Astrocyte (in vitro differentiated cells and primary cell): ENCODE data around the gene PDE6G. TPM values are rescaled to one million over a fixed set of nuclear protein-coding genes. Genes with fewer than 3 reads are reported as not detected.

ENCODE experiments used
- DNase-seq: peaks from one replicate; pipeline ENCODE4 v3.0.0-alpha.2; 2010; ENCODE audit warnings: low read depth
- FAIRE-seq: peaks from 2 replicates; lab custom pipeline; 2011; peaks lifted over from hg19 to GRCh38; lab: Jason Lieb, UNC
- H2AFZ ChIP-seq: 2 replicates; pipeline ENCODE4 v1.6.0; 2012; ENCODE audit warnings: low read depth, low read length, inconsistent platforms
- H3K27ac ChIP-seq: 2 replicates; pipeline ENCODE4 v1.5.1; 2011; ENCODE audit warnings: low read depth, low read length, inconsistent platforms
- H3K27me3 ChIP-seq: 2 replicates; pipeline ENCODE4 v1.6.0; 2011; ENCODE audit warnings: low read length, inconsistent platforms; ENCODE audit not compliant: insufficient read depth
- H3K36me3 ChIP-seq: 2 replicates; pipeline ENCODE4 v1.5.1; 2011; ENCODE audit warnings: low read length, inconsistent platforms; ENCODE audit not compliant: insufficient read depth
- H3K4me1 ChIP-seq: 2 replicates; pipeline ENCODE4 v1.5.1; 2011; ENCODE audit warnings: low read length, inconsistent platforms; ENCODE audit not compliant: insufficient read depth
- H3K4me2 ChIP-seq: 2 replicates; pipeline ENCODE4 v1.6.0; 2012; ENCODE audit warnings: low read length, inconsistent platforms
- H3K4me3 ChIP-seq: 2 replicates; pipeline ENCODE4 v1.5.1; 2011; ENCODE audit warnings: low read depth, mild to moderate bottlenecking, low read length, inconsistent platforms; ENCODE audit not compliant: insufficient read depth
- H3K79me2 ChIP-seq: 2 replicates; pipeline ENCODE4 v1.6.0; 2012; ENCODE audit warnings: mild to moderate bottlenecking, low read length, inconsistent platforms; ENCODE audit not compliant: insufficient read depth
- H3K9ac ChIP-seq: 2 replicates; pipeline ENCODE4 v1.6.0; 2012; ENCODE audit warnings: mild to moderate bottlenecking, low read length, inconsistent platforms
- H3K9me3 ChIP-seq: 2 replicates; pipeline ENCODE4 v1.5.1; 2012; ENCODE audit warnings: low read depth, mild to moderate bottlenecking, low read length, inconsistent platforms; ENCODE audit not compliant: insufficient read depth
- H4K20me1 ChIP-seq: 2 replicates; pipeline ENCODE4 v1.6.0; 2012; ENCODE audit warnings: low read length, inconsistent platforms; ENCODE audit not compliant: insufficient read depth
- H3K27ac Mint-ChIP-seq: one replicate; pipeline ENCODE4 v1.8.0; 2021; ENCODE audit warnings: mild to moderate bottlenecking, mixed read lengths; ENCODE audit not compliant: unreplicated experiment
- H3K27me3 Mint-ChIP-seq: one replicate; pipeline ENCODE4 v1.8.0; 2021; ENCODE audit warnings: low read depth, mixed read lengths; ENCODE audit not compliant: unreplicated experiment
- H3K36me3 Mint-ChIP-seq: one replicate; pipeline ENCODE4 v1.8.0; 2021; ENCODE audit warnings: low read depth, mixed read lengths; ENCODE audit not compliant: unreplicated experiment
- H3K4me1 Mint-ChIP-seq: one replicate; pipeline ENCODE4 v1.8.0; 2021; ENCODE audit warnings: low read depth, mixed read lengths; ENCODE audit not compliant: unreplicated experiment
- H3K4me3 Mint-ChIP-seq: one replicate; pipeline ENCODE4 v1.8.0; 2021; ENCODE audit warnings: mild to moderate bottlenecking, moderate library complexity, mixed read lengths; ENCODE audit not compliant: unreplicated experiment
- H3K9me3 Mint-ChIP-seq: one replicate; pipeline ENCODE4 v1.8.0; 2021; ENCODE audit warnings: mild to moderate bottlenecking, mixed read lengths; ENCODE audit not compliant: unreplicated experiment
- CTCF ChIP-seq: IDR thresholded peaks from 2 replicates; pipeline ENCODE4 v1.5.1; 2011; ENCODE audit warnings: low read depth, mild to moderate bottlenecking, inconsistent platforms, low read length, moderate library complexity; ENCODE audit not compliant: insufficient read depth
- EZH2 ChIP-seq: IDR thresholded peaks from 2 replicates; pipeline ENCODE4 v1.6.1; 2012; ENCODE audit warnings: mild to moderate bottlenecking, low read length, inconsistent platforms; ENCODE audit not compliant: insufficient read depth
- total RNA-seq: library from RNA; stranded (reverse); gene quantifications from 2 replicates; pipeline ENCODE4 v1.2.1, GENCODE V29; 2021

PDE6G gene
- total RNA-seq, 1 donor from 2014 or later: not detected

DNA sequence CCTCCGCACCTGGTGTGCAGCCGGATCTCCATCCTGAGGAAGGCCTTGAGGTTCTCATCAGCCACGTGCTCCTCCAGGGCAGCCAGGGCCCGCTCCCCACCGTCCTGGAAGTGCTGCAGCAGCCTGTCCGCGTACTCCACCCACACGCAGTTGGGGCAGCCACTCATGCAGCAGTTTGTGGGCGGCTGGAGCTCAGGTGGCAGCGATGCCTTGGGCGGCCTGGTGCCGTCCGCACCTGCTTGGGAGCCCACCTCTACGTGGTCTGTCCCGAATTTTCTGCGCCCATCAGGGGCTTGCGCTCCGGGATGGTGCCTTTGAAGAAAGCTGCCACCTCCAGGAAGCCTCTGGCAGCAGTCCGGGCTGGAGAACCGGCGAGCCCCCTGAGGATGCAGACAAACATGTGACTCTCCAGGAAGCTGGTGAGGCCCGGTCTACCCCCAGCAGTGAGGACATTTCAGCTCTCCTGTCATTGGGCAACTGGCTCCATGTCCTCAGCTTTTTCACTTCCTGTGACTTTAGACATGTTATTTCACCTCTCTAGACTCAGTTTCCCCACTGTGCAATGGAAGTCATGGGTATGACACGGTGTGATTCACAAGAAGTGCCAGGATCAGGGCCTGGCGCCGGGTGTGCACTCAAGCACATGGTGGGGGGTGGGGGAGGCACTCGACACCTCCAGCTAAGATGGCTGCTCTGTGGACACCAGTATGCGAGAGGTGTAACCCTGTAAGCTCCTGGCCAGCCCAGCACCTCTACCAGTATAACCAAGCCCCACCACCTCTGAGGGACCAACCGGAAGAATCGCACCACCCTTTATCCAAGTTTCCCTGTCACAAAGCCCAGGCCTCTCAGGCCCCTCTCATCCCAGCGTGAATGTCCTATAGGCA lies 9.1 kb upstream of the PDE6G start:
- peaks cover 4% of the 10 kb centered on the region for H3K36me3 ChIP-seq
- H3K27me3 ChIP-seq: no peaks in the 10 kb centered on the region
- no peaks in the 10 kb centered on the region for H3K9me3 ChIP-seq
- H4K20me1 ChIP-seq: peaks cover 12% of the 10 kb centered on the region
- no peak for DNase-seq
- H3K27ac Mint-ChIP-seq: peak overlapping the region; percentile 96
- peaks cover 52% of the 10 kb centered on the region for H3K79me2 ChIP-seq
- H3K27me3 Mint-ChIP-seq: no peaks in the 10 kb centered on the region
- FAIRE-seq: no peak
- H3K9ac ChIP-seq: peak overlapping the region; percentile 93
- H3K4me3 ChIP-seq: peak overlapping the region; percentile 84
- peak overlapping the region; percentile 61 for H2AFZ ChIP-seq
- H3K27ac ChIP-seq: peak overlapping the region; percentile 77
- H3K9me3 Mint-ChIP-seq: no peaks in the 10 kb centered on the region
- peak overlapping the region; percentile 93 for H3K4me3 Mint-ChIP-seq
- H3K4me1 ChIP-seq: peaks cover 17% of the 10 kb centered on the region
- TF ChIP-seq EZH2 (no peak), CTCF (no peak)
- peak overlapping the region; percentile 97 for H3K4me2 ChIP-seq
- peaks cover 18% of the 10 kb centered on the region for H3K4me1 Mint-ChIP-seq
- peaks cover 3% of the 10 kb centered on the region for H3K36me3 Mint-ChIP-seq

DNA sequence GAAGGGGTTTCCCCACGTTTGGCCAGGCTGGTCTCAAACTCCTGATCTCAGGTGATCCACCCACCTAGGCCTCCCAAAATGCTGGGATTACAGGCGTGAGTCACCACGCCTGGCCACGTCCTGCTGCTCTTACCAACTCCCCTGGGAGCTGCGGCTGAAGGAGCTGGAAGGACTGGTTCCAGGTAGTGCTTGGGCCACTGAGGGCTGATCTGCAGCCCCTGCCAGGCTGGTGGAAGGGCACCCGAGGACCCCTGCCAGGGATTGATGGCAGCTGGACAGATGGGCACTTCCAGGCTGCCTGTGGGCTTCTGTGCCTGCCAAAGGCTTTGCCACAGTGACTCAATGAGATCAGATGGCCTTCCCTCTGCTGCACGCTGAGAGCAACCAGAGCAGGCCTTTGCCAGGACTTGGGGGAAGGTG lies 7.7 kb upstream of the PDE6G start:
- Histone ChIP-seq H3K4me3 (no peak overlapping the region), H4K20me1 (peaks cover under 1% of the 10 kb centered on the region), H3K4me1 (peaks cover 17% of the 10 kb centered on the region), H3K9ac (no peak overlapping the region), H3K4me2 (no peak overlapping the region), H3K27ac (no peak overlapping the region), H3K9me3 (no peaks in the 10 kb centered on the region), H3K36me3 (no peaks in the 10 kb centered on the region), H3K79me2 (peaks cover 40% of the 10 kb centered on the region), H2AFZ (no peak overlapping the region), H3K27me3 (no peaks in the 10 kb centered on the region)
- Mint-ChIP-seq H3K4me1 (peaks cover 18% of the 10 kb centered on the region), H3K9me3 (no peaks in the 10 kb centered on the region), H3K27me3 (no peaks in the 10 kb centered on the region), H3K36me3 (peaks cover 3% of the 10 kb centered on the region), H3K4me3 (peak overlapping the region; percentile 57), H3K27ac (no peak overlapping the region)
- FAIRE-seq: no peak
- no peak for DNase-seq
- TF ChIP-seq CTCF (no peak), EZH2 (no peak)

DNA sequence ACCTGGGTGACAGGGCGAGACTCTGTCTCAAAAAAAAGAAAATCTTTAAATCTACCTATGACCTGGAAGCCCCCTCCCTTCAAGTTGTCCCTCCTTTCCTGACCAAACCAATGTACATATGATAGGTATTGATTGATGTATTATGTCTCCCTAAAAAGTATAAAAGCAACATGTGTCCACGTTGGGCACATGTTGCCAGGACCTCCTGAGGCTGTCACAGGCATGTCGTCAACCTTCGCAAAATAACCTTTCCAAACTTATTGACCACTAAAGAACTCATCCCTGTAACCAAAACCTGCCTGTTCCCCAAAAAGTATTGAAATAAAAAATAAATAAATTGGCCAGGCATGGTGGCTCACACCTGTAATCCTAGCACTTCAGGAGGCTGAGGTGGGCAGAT lies 5.7 kb upstream of the PDE6G start:
- DNase-seq (no peak), FAIRE-seq (no peak)
- Histone ChIP-seq H4K20me1 (no peaks in the 10 kb centered on the region), H3K36me3 (no peaks in the 10 kb centered on the region), H3K4me1 (peaks cover 8% of the 10 kb centered on the region), H3K79me2 (peaks cover 20% of the 10 kb centered on the region), H3K4me2 (no peak overlapping the region), H3K9ac (no peak overlapping the region), H3K4me3 (no peak overlapping the region), H3K27me3 (no peaks in the 10 kb centered on the region), H3K27ac (no peak overlapping the region), H3K9me3 (no peaks in the 10 kb centered on the region), H2AFZ (no peak overlapping the region)
- H3K4me3 Mint-ChIP-seq: no peak overlapping the region
- no peaks in the 10 kb centered on the region for H3K36me3 Mint-ChIP-seq
- peaks cover 6% of the 10 kb centered on the region for H3K4me1 Mint-ChIP-seq
- no peak for TF ChIP-seq CTCF
- TF ChIP-seq EZH2: no peak
- no peaks in the 10 kb centered on the region for H3K27me3 Mint-ChIP-seq
- H3K9me3 Mint-ChIP-seq: no peaks in the 10 kb centered on the region
- no peak overlapping the region for H3K27ac Mint-ChIP-seq
